Measurements from ENCODE around the gene ADCY5.

ADCY5 gene

DNA sequence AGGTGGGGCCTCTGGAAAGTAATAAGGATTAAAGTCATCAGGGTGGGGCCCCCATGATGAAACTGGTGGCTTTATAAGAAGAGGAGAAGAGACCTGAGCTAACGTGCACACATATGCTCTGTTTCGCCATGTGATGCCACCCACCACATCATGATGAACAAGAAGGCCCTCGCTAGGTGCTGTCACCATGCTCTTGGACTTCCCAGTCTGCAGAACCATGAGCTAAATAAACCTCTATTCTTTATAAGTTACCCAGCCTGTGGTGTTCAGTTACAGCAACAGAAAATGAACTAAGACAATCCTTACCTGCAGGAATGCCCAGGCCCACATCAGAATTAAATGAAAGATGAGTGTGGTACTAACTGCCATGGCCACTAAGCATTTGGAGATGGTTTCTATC is 79.8 kb downstream of the ADCY5 start:
- Histone ChIP-seq H3K27ac (ENCODE audit: low read depth, low read length, poor library complexity, severe bottlenecking) (no peak overlapping the region), H3K27me3 (ENCODE audit: insufficient read depth, low read length) (no peaks in the 10 kb centered on the region), H3K4me3 (ENCODE audit: low read depth, low read length, poor library complexity, severe bottlenecking) (no peak overlapping the region), H2AFZ (ENCODE audit: low read length) (no peak overlapping the region), H3K36me3 (ENCODE audit: insufficient read depth, low read length) (no peaks in the 10 kb centered on the region), H3K4me1 (ENCODE audit: insufficient read depth, low read length, severe bottlenecking) (no peaks in the 10 kb centered on the region), H3F3A (ENCODE audit: insufficient read depth, low read length) (no peaks in the 10 kb centered on the region), H3K9ac (ENCODE audit: low read length) (no peak overlapping the region), H3K4me2 (ENCODE audit: low read length) (no peak overlapping the region), H3K9me2 (ENCODE audit: low read depth, low read length) (no peaks in the 10 kb centered on the region), H3K79me2 (ENCODE audit: insufficient read depth, low read length) (no peaks in the 10 kb centered on the region), H3K9me3 (ENCODE audit: low read length) (no peaks in the 10 kb centered on the region), H4K20me1 (ENCODE audit: insufficient read depth, low read length) (no peaks in the 10 kb centered on the region)
- TF ChIP-seq CTCF (IDR thresholded peaks at IDR 0.05; ENCODE audit: low read length) = no peak

- H3F3A ChIP-seq (ENCODE audit: insufficient read depth, low read length) = no peaks in the 10 kb centered on the region
- no peaks in the 10 kb centered on the region for H4K20me1 ChIP-seq (ENCODE audit: insufficient read depth, low read length)
- H3K79me2 ChIP-seq (ENCODE audit: insufficient read depth, low read length) = no peaks in the 10 kb centered on the region
- no peaks in the 10 kb centered on the region for H3K9me3 ChIP-seq (ENCODE audit: low read length)
- no peak overlapping the region for H3K4me3 ChIP-seq (ENCODE audit: low read depth, low read length, poor library complexity, severe bottlenecking)
- H3K4me2 ChIP-seq (ENCODE audit: low read length) = no peak overlapping the region
- no peak overlapping the region for H2AFZ ChIP-seq (ENCODE audit: low read length)
- H3K27me3 ChIP-seq (ENCODE audit: insufficient read depth, low read length) = no peaks in the 10 kb centered on the region
- no peaks in the 10 kb centered on the region for H3K4me1 ChIP-seq (ENCODE audit: insufficient read depth, low read length, severe bottlenecking)
- H3K36me3 ChIP-seq (ENCODE audit: insufficient read depth, low read length) = no peaks in the 10 kb centered on the region
- no peak overlapping the region for H3K9ac ChIP-seq (ENCODE audit: low read length)
- H3K27ac ChIP-seq (ENCODE audit: low read depth, low read length, poor library complexity, severe bottlenecking) = no peak overlapping the region
- TF ChIP-seq CTCF (IDR thresholded peaks at IDR 0.05; ENCODE audit: low read length) = no peak
- no peak for TF ChIP-seq EZH2 (IDR thresholded peaks at IDR 0.05; ENCODE audit: borderline replicate concordance, low read length)
- no peaks in the 10 kb centered on the region for H3K9me2 ChIP-seq (ENCODE audit: low read depth, low read length)
Measured at GRCh38 chr3:123367467-123368154, 81.3 kb downstream of the ADCY5 start.

- H3K79me2 ChIP-seq (ENCODE audit: insufficient read depth, low read length) = no peaks in the 10 kb centered on the region
- no peak overlapping the region for H3K4me2 ChIP-seq (ENCODE audit: low read length)
- H3K27ac ChIP-seq (ENCODE audit: low read depth, low read length, poor library complexity, severe bottlenecking) = no peak overlapping the region
- no peak for TF ChIP-seq EZH2 (IDR thresholded peaks at IDR 0.05; ENCODE audit: borderline replicate concordance, low read length)
- TF ChIP-seq CTCF (IDR thresholded peaks at IDR 0.05; ENCODE audit: low read length) = no peak; the same call in 1 of the 2 replicates
- H3K9me3 ChIP-seq (ENCODE audit: low read length) = no peaks in the 10 kb centered on the region
- H4K20me1 ChIP-seq (ENCODE audit: insufficient read depth, low read length) = no peaks in the 10 kb centered on the region
- H3K36me3 ChIP-seq (ENCODE audit: insufficient read depth, low read length) = no peaks in the 10 kb centered on the region
- H3F3A ChIP-seq (ENCODE audit: insufficient read depth, low read length) = no peaks in the 10 kb centered on the region
- no peaks in the 10 kb centered on the region for H3K27me3 ChIP-seq (ENCODE audit: insufficient read depth, low read length)
- H3K9me2 ChIP-seq (ENCODE audit: low read depth, low read length) = no peaks in the 10 kb centered on the region
- H2AFZ ChIP-seq (ENCODE audit: low read length) = no peak overlapping the region
- H3K4me3 ChIP-seq (ENCODE audit: low read depth, low read length, poor library complexity, severe bottlenecking) = no peak overlapping the region
- H3K4me1 ChIP-seq (ENCODE audit: insufficient read depth, low read length, severe bottlenecking) = no peaks in the 10 kb centered on the region
- no peak overlapping the region for H3K9ac ChIP-seq (ENCODE audit: low read length)
Measured at GRCh38 chr3:123365450-123366143, 83.3 kb downstream of the ADCY5 start.

Data from OCI-LY1 (cell line).